Naive thymus-derived CD4-positive, alpha-beta T cell (primary cell): Measurements from ENCODE around the gene MYCT1. TPM values are rescaled to one million over a fixed set of nuclear protein-coding genes. Genes with fewer than 3 reads are reported as not detected.

Experiments
- ATAC-seq: fragments of 150-1000 bp; cut with Tn5 transposase; 2 replicates; pipeline ENCODE4 v1.10.0; 2021; ENCODE audit warnings: mild to moderate bottlenecking, moderate library complexity
- CTCF ChIA-PET: fragments of 350-600 bp; sonication (Branson Sonifier 250); formaldehyde crosslinking; loops from one replicate; lab custom pipeline; 2021; ENCODE audit warnings: antibody characterized with exemption; lab: Charles Lee
- POLR2A ChIA-PET: fragments of 350-600 bp; sonication (Branson Sonifier 250); formaldehyde crosslinking; loops from one replicate; lab custom pipeline; 2021; ENCODE audit warnings: antibody characterized with exemption, inconsistent platforms; lab: Charles Lee
- DNase-seq, 9 donors: peaks; one replicate each; pipeline versions ENCODE4 v3.0.0 to v3.0.0-alpha.2; 2020 to 2022; ENCODE audit warnings: mixed read lengths in 1 of 9
- H3K27ac ChIP-seq: one replicate; pipeline ENCODE4 v1.7.0; 2013; ENCODE audit warnings: mild to moderate bottlenecking, low read depth, low read length, moderate library complexity
- H3K27me3 ChIP-seq, 2 donors: one replicate each; pipeline ENCODE4 v1.7.0; 2013; ENCODE audit warnings: low read length in 2 of 2, mild to moderate bottlenecking in 2 of 2, moderate library complexity in 2 of 2; ENCODE audit not compliant: control insufficient read depth in 2 of 2, insufficient read depth in 2 of 2
- H3K36me3 ChIP-seq, 3 experiments: 1 replicate in 2 of 3; 2 replicates in 1 of 3; pipeline ENCODE4 v1.7.0; 2013; ENCODE audit warnings: low read length in 3 of 3, mild to moderate bottlenecking in 3 of 3, moderate library complexity in 1 of 3; ENCODE audit not compliant: insufficient read depth in 3 of 3, control insufficient read depth in 2 of 3
- H3K4me1 ChIP-seq, 2 donors: one replicate each; pipeline ENCODE4 v1.7.0; 2013; ENCODE audit warnings: low read length in 2 of 2, mild to moderate bottlenecking in 2 of 2, moderate library complexity in 1 of 2; ENCODE audit not compliant: control insufficient read depth in 2 of 2, insufficient read depth in 2 of 2
- H3K4me3 ChIP-seq: 2 replicates; pipeline ENCODE4 v1.7.0; 2013; ENCODE audit warnings: mild to moderate bottlenecking, low read length
- H3K9me3 ChIP-seq, 3 experiments: 1 replicate in 2 of 3; 2 replicates in 1 of 3; pipeline ENCODE4 v1.7.0; 2013; ENCODE audit warnings: low read length in 3 of 3; ENCODE audit not compliant: control insufficient read depth in 2 of 3
- H3K27ac Mint-ChIP-seq, 9 donors: one replicate each; pipeline ENCODE4 v1.8.0; 2020 to 2022; ENCODE audit warnings: mixed read lengths in 9 of 9, mild to moderate bottlenecking in 8 of 9, moderate library complexity in 5 of 9, inconsistent platforms in 2 of 9
- H3K27me3 Mint-ChIP-seq, 5 donors: one replicate each; pipeline ENCODE4 v1.8.0; 2021 to 2022; ENCODE audit warnings: mixed read lengths in 5 of 5, mild to moderate bottlenecking in 1 of 5
- H3K36me3 Mint-ChIP-seq, 5 donors: one replicate each; pipeline ENCODE4 v1.8.0; 2020 to 2022; ENCODE audit warnings: mixed read lengths in 5 of 5, mild to moderate bottlenecking in 3 of 5, inconsistent platforms in 1 of 5
- H3K4me1 Mint-ChIP-seq, 7 donors: one replicate each; pipeline ENCODE4 v1.8.0; 2020 to 2022; ENCODE audit warnings: mixed read lengths in 7 of 7, mild to moderate bottlenecking in 3 of 7, inconsistent platforms in 1 of 7
- H3K4me3 Mint-ChIP-seq, 10 donors: one replicate each; pipeline ENCODE4 v1.8.0; 2020 to 2022; ENCODE audit warnings: mild to moderate bottlenecking in 10 of 10, mixed read lengths in 10 of 10, moderate library complexity in 6 of 10, inconsistent platforms in 2 of 10
- H3K9me3 Mint-ChIP-seq, 11 donors: one replicate each; pipeline ENCODE4 v1.8.0; 2020 to 2022; ENCODE audit warnings: mixed read lengths in 11 of 11, mild to moderate bottlenecking in 4 of 11, inconsistent platforms in 1 of 11, moderate library complexity in 1 of 11
- intact Hi-C, 2 donors: fragments of 100-400 bp; cut with micrococcal nuclease; formaldehyde crosslinking; loops; one replicate each; pipeline ENCODE4 v1.15.1; 2023
- polyA plus RNA-seq, 2 donors: library from polyadenylated mRNA; unstranded; fragments of 300-500 nt; fragmentation: Illumina TruSeq; gene quantifications; one replicate each; pipeline ENCODE4 v1.2.3, GENCODE V29; 2021
- total RNA-seq, 6 experiments: library from RNA in 5 of 6; stranded (reverse) in 5 of 6; gene quantifications; 1 replicate in 5 of 6; 2 replicates in 1 of 6; pipeline ENCODE4 v1.2.3 and lab custom pipeline; 2021 to 2026

MYCT1 gene
- total RNA-seq (1 to 10 TPM in 1 of 5 experiments, under 1 TPM in 1, not detected in 3; 0.24 to 1.0 TPM), polyA plus RNA-seq (not detected), total RNA-seq (lab: John Stamatoyannopoulos, UW) (not detected)

- H3K27me3 Mint-ChIP-seq, result peaks cover 18 to 51% (median 33%) of the 10 kb centered on the region in 5 donors
- Histone ChIP-seq H3K9me3 (no peaks in the 10 kb centered on the region), H3K27ac (no peak within 1 kb of the TSS), H3K4me1 (no peaks in the 10 kb centered on the region), H3K4me3 (no peak within 1 kb of the TSS), H3K36me3 (no peaks in the 10 kb centered on the region), H3K27me3 (peaks cover 0 to 7% of the 10 kb centered on the region in 2 donors)
- intact Hi-C loops, result no loop called here
- ChIA-PET POLR2A (no interaction called here), CTCF (no interaction called here)
- H3K9me3 Mint-ChIP-seq, result peaks cover 0 to 4% (median 0%) of the 10 kb centered on the region in 11 donors
- DNase-seq (no peak), ATAC-seq (no peak)
- H3K27ac Mint-ChIP-seq, result no peak within 1 kb of the TSS
- peaks cover 0 to 5% (median 0%) of the 10 kb centered on the region in 7 donors for H3K4me1 Mint-ChIP-seq
- no peak within 1 kb of the TSS for H3K4me3 Mint-ChIP-seq
- H3K36me3 Mint-ChIP-seq, result no peaks in the 10 kb centered on the region
Measured at GRCh38 chr6:152697634-152698033, at the start of gene MYCT1. MYCT1 (plus strand) TSS chr6:152697897; CDS start chr6:152697903, 6 bp downstream.

DNA sequence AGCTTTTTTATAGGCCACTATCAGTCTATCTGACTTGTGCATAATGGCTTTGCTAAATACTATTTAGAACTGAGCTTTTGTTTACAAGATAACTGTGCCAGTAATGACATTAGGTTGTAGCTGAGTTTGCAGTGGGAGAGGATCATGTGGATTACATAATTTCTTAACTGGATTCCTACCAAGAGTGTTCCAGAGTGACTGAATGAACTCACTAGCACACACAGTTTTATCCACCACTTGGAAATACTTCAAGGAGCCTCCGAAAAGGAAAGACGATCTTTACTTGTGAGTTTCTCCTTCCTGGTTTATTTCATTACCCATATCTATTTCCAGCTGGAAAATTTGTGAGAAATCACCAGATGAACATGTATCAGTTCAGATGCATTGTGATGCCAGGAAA lies 49.6 kb upstream of the MYCT1 start:
- ChIA-PET CTCF (no interaction called here), POLR2A (no interaction called here)
- H3K4me1 Mint-ChIP-seq, result no peaks in the 10 kb centered on the region
- Histone ChIP-seq H3K36me3 (no peaks in the 10 kb centered on the region), H3K4me1 (no peaks in the 10 kb centered on the region), H3K4me3 (no peak overlapping the region), H3K27me3 (no peaks in the 10 kb centered on the region), H3K9me3 (no peaks in the 10 kb centered on the region), H3K27ac (no peak overlapping the region)
- intact Hi-C loops, result no loop called here
- no peak overlapping the region for H3K4me3 Mint-ChIP-seq
- no peak overlapping the region for H3K27ac Mint-ChIP-seq
- ATAC-seq (no peak), DNase-seq (no peak)
- H3K9me3 Mint-ChIP-seq, result peaks cover 0 to 5% (median 0%) of the 10 kb centered on the region in 11 donors
- peaks cover 3 to 38% (median 30%) of the 10 kb centered on the region in 5 donors for H3K27me3 Mint-ChIP-seq
- no peaks in the 10 kb centered on the region for H3K36me3 Mint-ChIP-seq

GRCh38 chr6:152651986-152652385 lies 45.7 kb upstream of the MYCT1 start:
- Mint-ChIP-seq H3K9me3 (peaks cover 0 to 4% (median 0%) of the 10 kb centered on the region in 11 donors), H3K4me3 (no peak overlapping the region), H3K27ac (no peak overlapping the region), H3K4me1 (no peaks in the 10 kb centered on the region), H3K36me3 (no peaks in the 10 kb centered on the region), H3K27me3 (peaks cover 2 to 26% (median 15%) of the 10 kb centered on the region in 5 donors)
- ChIA-PET CTCF (no interaction called here), POLR2A (no interaction called here)
- Histone ChIP-seq H3K27me3 (no peaks in the 10 kb centered on the region), H3K9me3 (no peaks in the 10 kb centered on the region), H3K4me3 (no peak overlapping the region), H3K27ac (no peak overlapping the region), H3K36me3 (no peaks in the 10 kb centered on the region), H3K4me1 (no peaks in the 10 kb centered on the region)
- intact Hi-C loops, result no loop called here
- no peak for ATAC-seq
- no peak for DNase-seq

- Mint-ChIP-seq H3K36me3 (no peaks in the 10 kb centered on the region), H3K27me3 (peaks cover 0 to 22% (median 0%) of the 10 kb centered on the region in 5 donors), H3K4me3 (no peak overlapping the region), H3K4me1 (no peaks in the 10 kb centered on the region), H3K9me3 (peaks cover 0 to 5% (median 1%) of the 10 kb centered on the region in 11 donors), H3K27ac (no peak overlapping the region)
- H3K4me3 ChIP-seq, result no peak overlapping the region
- DNase-seq (no peak), ATAC-seq (no peak)
- no peaks in the 10 kb centered on the region for H3K27me3 ChIP-seq
- H3K36me3 ChIP-seq, result no peaks in the 10 kb centered on the region
- H3K4me1 ChIP-seq, result no peaks in the 10 kb centered on the region
- H3K27ac ChIP-seq, result no peak overlapping the region
- no peaks in the 10 kb centered on the region for H3K9me3 ChIP-seq
- intact Hi-C loops, result no loop called here
- CTCF ChIA-PET, result no interaction called here
- POLR2A ChIA-PET, result no interaction called here
Measured at GRCh38 chr6:152661776-152662175, 35.9 kb upstream of the MYCT1 start.

- Histone ChIP-seq H3K9me3 (no peaks in the 10 kb centered on the region), H3K27me3 (peaks cover 0 to 3% of the 10 kb centered on the region in 2 donors), H3K27ac (no peak overlapping the region), H3K4me3 (no peak overlapping the region), H3K36me3 (no peaks in the 10 kb centered on the region), H3K4me1 (no peaks in the 10 kb centered on the region)
- H3K27ac Mint-ChIP-seq, result no peak overlapping the region
- H3K36me3 Mint-ChIP-seq, result no peaks in the 10 kb centered on the region
- peaks cover 2 to 12% (median 11%) of the 10 kb centered on the region in 5 donors for H3K27me3 Mint-ChIP-seq
- H3K4me1 Mint-ChIP-seq, result no peaks in the 10 kb centered on the region
- CTCF ChIA-PET, result no interaction called here
- POLR2A ChIA-PET, result no interaction called here
- ATAC-seq (no peak), DNase-seq (no peak)
- peaks cover 0 to 13% (median 2%) of the 10 kb centered on the region in 11 donors for H3K9me3 Mint-ChIP-seq
- intact Hi-C loops, result no loop called here
- no peak overlapping the region for H3K4me3 Mint-ChIP-seq
Measured at GRCh38 chr6:152669895-152670294, 27.8 kb upstream of the MYCT1 start.

DNA sequence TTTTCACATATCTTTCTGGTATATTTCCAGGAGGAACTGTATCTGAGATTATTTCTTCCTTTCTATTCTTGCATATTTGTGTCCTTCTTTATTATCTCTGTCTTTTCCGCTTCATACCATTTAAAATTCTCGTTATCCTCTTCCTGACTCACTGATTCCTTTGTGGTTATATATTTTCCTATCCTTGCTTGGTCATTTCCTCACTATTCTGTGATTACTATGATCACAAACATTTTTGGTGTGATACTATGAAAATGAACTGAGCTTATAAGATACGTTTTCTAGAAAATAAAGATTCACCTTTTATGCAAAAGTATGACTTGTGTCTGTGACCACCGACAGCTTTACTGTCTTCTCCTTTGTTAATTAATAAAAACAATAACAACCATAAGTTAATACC lies 26.5 kb upstream of the MYCT1 start:
- H3K4me1 Mint-ChIP-seq, result no peaks in the 10 kb centered on the region
- Histone ChIP-seq H3K27ac (no peak overlapping the region), H3K27me3 (peaks cover 0 to 3% of the 10 kb centered on the region in 2 donors), H3K4me3 (no peak overlapping the region), H3K9me3 (no peaks in the 10 kb centered on the region), H3K36me3 (no peaks in the 10 kb centered on the region), H3K4me1 (no peaks in the 10 kb centered on the region)
- CTCF ChIA-PET, result no interaction called here
- intact Hi-C loops, result no loop called here
- H3K36me3 Mint-ChIP-seq, result no peaks in the 10 kb centered on the region
- ATAC-seq, result no peak
- H3K27ac Mint-ChIP-seq, result no peak overlapping the region
- peaks cover 0 to 13% (median 4%) of the 10 kb centered on the region in 11 donors for H3K9me3 Mint-ChIP-seq
- POLR2A ChIA-PET, result no interaction called here
- H3K4me3 Mint-ChIP-seq, result no peak overlapping the region
- no peak for DNase-seq
- H3K27me3 Mint-ChIP-seq, result peaks cover 4 to 17% (median 13%) of the 10 kb centered on the region in 5 donors

DNA sequence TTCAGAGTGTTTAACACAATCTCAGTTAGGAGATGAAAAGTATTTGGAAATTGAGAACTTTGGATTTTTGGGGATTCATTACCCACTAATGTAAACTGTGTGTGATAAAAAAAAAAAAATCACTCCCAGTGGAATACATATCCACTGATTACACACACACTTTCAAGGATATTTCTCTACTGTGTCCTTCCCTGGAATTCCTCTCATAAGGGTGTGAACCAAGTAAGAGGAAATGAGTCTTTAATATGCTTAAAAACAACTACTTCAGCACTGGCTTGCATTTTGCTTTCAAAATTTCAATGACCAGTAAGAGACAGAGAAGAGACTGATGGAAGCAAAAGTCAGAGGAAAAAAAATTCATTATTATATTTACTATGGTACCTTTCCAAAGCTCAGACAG lies 24.5 kb upstream of the MYCT1 start:
- CTCF ChIA-PET, result no interaction called here
- intact Hi-C loops, result no loop called here

More for the DNA sequence above, 24.5 kb upstream of the MYCT1 start:
- Mint-ChIP-seq H3K27me3 (peaks cover 0 to 22% (median 8%) of the 10 kb centered on the region in 5 donors), H3K9me3 (peaks cover 0 to 5% (median 0%) of the 10 kb centered on the region in 11 donors), H3K27ac (no peak overlapping the region), H3K4me3 (no peak overlapping the region), H3K4me1 (no peaks in the 10 kb centered on the region), H3K36me3 (no peaks in the 10 kb centered on the region)
- no peak for ATAC-seq
- no peaks in the 10 kb centered on the region for H3K9me3 ChIP-seq
- peaks cover 0 to 3% of the 10 kb centered on the region in 2 donors for H3K27me3 ChIP-seq
- no peaks in the 10 kb centered on the region for H3K36me3 ChIP-seq
- no peaks in the 10 kb centered on the region for H3K4me1 ChIP-seq
- H3K4me3 ChIP-seq, result no peak overlapping the region
- POLR2A ChIA-PET, result no interaction called here
- DNase-seq, result no peak
- no peak overlapping the region for H3K27ac ChIP-seq
